D721Med (cell line): Measurements from ENCODE around the gene CAMK1D.

ENCODE experiments used
- DNase-seq: peaks from one replicate; pipeline ENCODE4 v3.0.0; 2011; ENCODE audit warnings: low spot score; ENCODE audit not compliant: insufficient read length
- FAIRE-seq: peaks from 2 replicates; lab custom pipeline; 2011; peaks lifted over from hg19 to GRCh38; lab: Jason Lieb, UNC
- TF ChIP-seq, protein P1 (sequence below): IDR thresholded peaks from 2 replicates; pipeline ENCODE4 v1.5.1; 2012; ENCODE audit warnings: mild to moderate bottlenecking, control low read depth; ENCODE audit not compliant: insufficient read depth; ENCODE audit errors: missing control alignments

The CAMK1D gene

GRCh38 chr10:12479924-12480323 lies 130.6 kb downstream of the CAMK1D start:
- TF ChIP-seq, protein P1, sequence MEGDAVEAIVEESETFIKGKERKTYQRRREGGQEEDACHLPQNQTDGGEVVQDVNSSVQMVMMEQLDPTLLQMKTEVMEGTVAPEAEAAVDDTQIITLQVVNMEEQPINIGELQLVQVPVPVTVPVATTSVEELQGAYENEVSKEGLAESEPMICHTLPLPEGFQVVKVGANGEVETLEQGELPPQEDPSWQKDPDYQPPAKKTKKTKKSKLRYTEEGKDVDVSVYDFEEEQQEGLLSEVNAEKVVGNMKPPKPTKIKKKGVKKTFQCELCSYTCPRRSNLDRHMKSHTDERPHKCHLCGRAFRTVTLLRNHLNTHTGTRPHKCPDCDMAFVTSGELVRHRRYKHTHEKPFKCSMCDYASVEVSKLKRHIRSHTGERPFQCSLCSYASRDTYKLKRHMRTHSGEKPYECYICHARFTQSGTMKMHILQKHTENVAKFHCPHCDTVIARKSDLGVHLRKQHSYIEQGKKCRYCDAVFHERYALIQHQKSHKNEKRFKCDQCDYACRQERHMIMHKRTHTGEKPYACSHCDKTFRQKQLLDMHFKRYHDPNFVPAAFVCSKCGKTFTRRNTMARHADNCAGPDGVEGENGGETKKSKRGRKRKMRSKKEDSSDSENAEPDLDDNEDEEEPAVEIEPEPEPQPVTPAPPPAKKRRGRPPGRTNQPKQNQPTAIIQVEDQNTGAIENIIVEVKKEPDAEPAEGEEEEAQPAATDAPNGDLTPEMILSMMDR: no peak
- FAIRE-seq: no peak
- DNase-seq: no peak

DNA sequence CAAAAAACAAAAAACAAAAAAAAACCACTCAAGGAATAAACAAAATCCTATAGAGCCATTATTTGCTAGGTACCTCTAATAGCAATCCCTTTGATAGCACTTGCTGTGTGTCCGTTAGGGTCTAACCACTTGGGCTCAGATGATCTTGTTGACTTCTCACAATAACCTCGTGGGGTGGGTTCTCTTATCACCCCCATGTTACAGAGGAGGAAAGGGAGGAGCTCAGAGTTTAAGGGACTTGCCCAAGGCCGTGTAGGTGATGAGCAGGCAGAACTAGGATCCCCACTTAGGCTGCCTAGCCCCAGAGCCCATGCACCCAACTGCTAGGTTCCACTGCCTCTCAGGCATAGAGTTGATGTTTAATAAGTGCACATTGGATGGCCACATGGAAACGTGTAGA lies 131.1 kb downstream of the CAMK1D start:
- DNase-seq (no peak), FAIRE-seq (no peak)
- TF ChIP-seq, protein P1: no peak

DNA sequence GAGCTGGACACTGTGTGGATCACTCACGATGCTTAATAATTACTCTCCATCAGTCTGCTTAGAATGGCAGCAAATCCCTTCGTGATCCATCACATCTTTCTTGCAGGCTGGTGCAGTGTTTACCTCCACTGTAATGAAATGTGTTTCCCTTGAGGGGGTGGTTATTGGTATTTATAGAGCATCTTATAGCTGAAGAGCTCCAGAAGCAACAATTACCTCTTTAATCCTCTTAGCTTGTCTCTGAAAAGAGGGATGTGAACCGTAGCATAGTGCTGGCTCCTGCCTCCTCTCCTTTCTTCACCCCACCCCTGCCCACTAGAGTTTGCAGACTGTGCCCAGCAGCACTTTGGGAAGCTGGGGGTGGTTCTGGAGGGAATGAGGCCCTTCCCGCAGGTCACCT lies 132.6 kb downstream of the CAMK1D start:
- TF ChIP-seq, protein P1: no peak
- DNase-seq: peak; percentile 77
- peak; percentile 93 for FAIRE-seq

GRCh38 chr10:12482587-12482986 lies 133.2 kb downstream of the CAMK1D start:
- DNase-seq (no peak), FAIRE-seq (no peak)
- TF ChIP-seq, protein P1: no peak

DNA sequence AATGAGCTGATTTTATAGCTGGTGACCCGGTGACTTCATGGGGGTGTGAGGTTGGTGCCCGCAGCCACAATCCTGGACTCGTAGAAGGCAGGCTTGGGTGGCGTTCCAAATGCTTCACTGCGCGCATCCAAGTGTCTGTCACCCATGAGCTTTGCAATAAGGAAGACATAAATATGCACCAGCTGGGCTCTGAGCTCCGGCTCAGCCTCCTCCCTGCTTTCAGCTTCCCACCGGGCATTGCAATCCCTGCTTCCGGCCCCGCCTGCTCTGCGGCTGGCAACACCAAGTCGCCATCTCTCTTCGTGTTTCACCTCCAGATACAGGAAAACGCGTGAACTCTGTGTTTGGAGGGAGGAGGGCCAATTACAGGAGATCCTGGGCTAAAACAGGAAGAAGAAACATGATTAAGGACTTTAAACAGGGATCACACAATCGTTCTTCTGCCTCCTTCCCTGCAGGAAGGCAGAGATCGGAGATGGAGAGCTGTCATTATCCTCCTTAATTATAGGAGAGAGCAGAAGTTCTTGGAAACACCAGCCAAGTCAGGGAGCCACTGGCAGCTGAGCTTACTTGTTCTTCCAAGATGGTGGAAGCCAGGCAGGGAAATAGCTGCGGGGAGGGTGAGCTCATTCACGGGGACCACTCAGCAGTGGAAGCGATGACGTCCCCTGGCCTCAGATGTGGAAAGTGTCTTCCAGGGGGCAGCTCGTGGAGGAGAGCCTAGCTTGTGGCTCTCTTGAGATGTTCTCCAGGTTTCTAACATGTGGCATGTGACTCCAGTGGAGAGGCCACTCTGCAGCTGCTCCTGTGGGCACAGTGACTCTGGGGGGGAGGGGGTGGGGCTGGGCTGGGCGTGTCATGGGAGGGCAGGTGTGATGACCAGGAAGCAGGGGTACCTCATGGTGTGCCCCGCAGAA lies 134.9 kb downstream of the CAMK1D start:
- DNase-seq (peak; percentile 43), FAIRE-seq (peak; percentile 63)
- TF ChIP-seq, protein P1: no peak

GRCh38 chr10:12484941-12485805 lies 135.8 kb downstream of the CAMK1D start:
- FAIRE-seq (no peak), DNase-seq (no peak)

More at GRCh38 chr10:12484941-12485805, 135.8 kb downstream of the CAMK1D start:
- TF ChIP-seq, protein P1: no peak
